CD8-positive, alpha-beta memory T cell (primary cell): ENCODE data around the gene KMT2A. TPM values are rescaled to one million over a fixed set of nuclear protein-coding genes. Genes with fewer than 3 reads are reported as not detected.
"Not testable (repeated sequence)": the region's sequence is repeated elsewhere in the genome, so short reads cannot be mapped to it uniquely, and the experiment has no call there.

Source experiments
- CTCF ChIA-PET: fragments of 350-600 bp; sonication (Branson Sonifier 250); formaldehyde crosslinking; loops from one replicate; lab custom pipeline; 2021; ENCODE audit warnings: antibody characterized with exemption; lab: Charles Lee
- POLR2A ChIA-PET: fragments of 350-600 bp; sonication (Branson Sonifier 250); formaldehyde crosslinking; loops from one replicate; lab custom pipeline; 2021; ENCODE audit warnings: antibody characterized with exemption; lab: Charles Lee
- DNase-seq, 5 donors: peaks; one replicate each; pipeline versions ENCODE4 v3.0.0 to v3.0.0-alpha.2; 2020 to 2022; ENCODE audit warnings: mixed read lengths in 1 of 5
- H3K27ac ChIP-seq: one replicate; pipeline ENCODE4 v1.7.0; 2013; ENCODE audit warnings: low read depth, mild to moderate bottlenecking, low read length, moderate library complexity
- H3K27me3 ChIP-seq: 2 replicates; pipeline ENCODE4 v1.7.0; 2013; ENCODE audit warnings: low read length, mild to moderate bottlenecking; ENCODE audit not compliant: insufficient read depth, poor library complexity, severe bottlenecking
- H3K36me3 ChIP-seq: 2 replicates; pipeline ENCODE4 v1.7.0; 2013; ENCODE audit warnings: mild to moderate bottlenecking, low read length, moderate library complexity; ENCODE audit not compliant: insufficient read depth
- H3K4me1 ChIP-seq: 2 replicates; pipeline ENCODE4 v1.7.0; 2013; ENCODE audit warnings: mild to moderate bottlenecking, low read length, moderate library complexity; ENCODE audit not compliant: insufficient read depth
- H3K4me3 ChIP-seq: 2 replicates; pipeline ENCODE4 v1.7.0; 2013; ENCODE audit warnings: mild to moderate bottlenecking, low read length
- H3K9me3 ChIP-seq: 2 replicates; pipeline ENCODE4 v1.7.0; 2013; ENCODE audit warnings: mild to moderate bottlenecking, low read length
- H3K27ac Mint-ChIP-seq, 8 donors: one replicate each; pipeline ENCODE4 v1.8.0; 2020 to 2021; ENCODE audit warnings: mixed read lengths in 8 of 8, mild to moderate bottlenecking in 6 of 8, inconsistent platforms in 3 of 8, moderate library complexity in 3 of 8
- H3K27me3 Mint-ChIP-seq, 2 donors: one replicate each; pipeline ENCODE4 v1.8.0; 2020 to 2021; ENCODE audit warnings: mixed read lengths in 2 of 2, mild to moderate bottlenecking in 1 of 2, moderate library complexity in 1 of 2
- H3K36me3 Mint-ChIP-seq, 3 donors: one replicate each; pipeline ENCODE4 v1.8.0; 2020 to 2021; ENCODE audit warnings: mixed read lengths in 3 of 3, inconsistent platforms in 1 of 3, mild to moderate bottlenecking in 1 of 3
- H3K4me1 Mint-ChIP-seq, 3 donors: one replicate each; pipeline ENCODE4 v1.8.0; 2020 to 2021; ENCODE audit warnings: mixed read lengths in 3 of 3, inconsistent platforms in 1 of 3, mild to moderate bottlenecking in 1 of 3
- H3K4me3 Mint-ChIP-seq, 7 donors: one replicate each; pipeline ENCODE4 v1.8.0; 2020 to 2021; ENCODE audit warnings: mixed read lengths in 7 of 7, mild to moderate bottlenecking in 6 of 7, moderate library complexity in 4 of 7, inconsistent platforms in 2 of 7
- H3K9me3 Mint-ChIP-seq, 5 donors: one replicate each; pipeline ENCODE4 v1.8.0; 2020 to 2022; ENCODE audit warnings: mixed read lengths in 5 of 5, mild to moderate bottlenecking in 3 of 5, moderate library complexity in 2 of 5, inconsistent platforms in 1 of 5
- polyA plus RNA-seq: library from polyadenylated mRNA; unstranded; fragments of 300-500 nt; fragmentation: Illumina TruSeq; gene quantifications from one replicate; pipeline ENCODE4 v1.2.3, GENCODE V29; 2021
- total RNA-seq, 2 experiments: library from RNA; stranded (reverse); gene quantifications; one replicate each; pipeline ENCODE4 v1.2.3, GENCODE V29; 2021

The KMT2A gene
- total and polyA plus RNA-seq, 3 experiments from 2014 or later = 40.5 to 80.6 (median 80.0) TPM

- Mint-ChIP-seq H3K4me3 (no peak overlapping the region), H3K27me3 (no peaks in the 10 kb centered on the region)
Measured at GRCh38 chr11:118462178-118462577, 25.9 kb downstream of the KMT2A start.

GRCh38 chr11:118468968-118469367 lies 32.7 kb downstream of the KMT2A start:
- Histone ChIP-seq H3K36me3 (peaks cover 24% of the 10 kb centered on the region), H3K4me1 (peaks cover 14% of the 10 kb centered on the region)
- Mint-ChIP-seq H3K4me1 (peaks cover 34 to 65% (median 48%) of the 10 kb centered on the region in 3 donors), H3K4me3 (peak overlapping the region in 1 of 7 donors; percentile 48), H3K36me3 (peaks cover 12 to 57% (median 25%) of the 10 kb centered on the region in 3 donors), H3K27ac (peak overlapping the region in 7 of 8 donors; percentile 47 to 91 (median 63))
- H3K4me3 ChIP-seq, H3K27me3 Mint-ChIP-seq, DNase-seq, H3K9me3 Mint-ChIP-seq, H3K27me3 ChIP-seq, CTCF ChIA-PET, H3K9me3 ChIP-seq, H3K27ac ChIP-seq: not testable (repeated sequence)
- POLR2A ChIA-PET = interaction anchor here (0.6 kb wide), 1 partner anchor 47 kb away, joined by 3 read pairs; no protein-coding TSS in a partner anchor

More at GRCh38 chr11:118462178-118462577, 25.9 kb downstream of the KMT2A start:
- Histone ChIP-seq H3K9me3 (no peaks in the 10 kb centered on the region), H3K4me3 (no peak overlapping the region), H3K4me1 (peaks cover 5% of the 10 kb centered on the region), H3K27ac (no peak overlapping the region), H3K27me3 (no peaks in the 10 kb centered on the region), H3K36me3 (no peaks in the 10 kb centered on the region)
- no peaks in the 10 kb centered on the region for H3K9me3 Mint-ChIP-seq
- peaks cover 42 to 75% (median 49%) of the 10 kb centered on the region in 3 donors for H3K4me1 Mint-ChIP-seq
- no peak for DNase-seq
- no peak overlapping the region for H3K27ac Mint-ChIP-seq
- ChIA-PET CTCF (interaction anchor here (1.0 kb wide), 1 partner anchor 26 kb away, joined by 3 read pairs; no protein-coding TSS in a partner anchor), POLR2A (no interaction called here)
- peaks cover 0 to 43% (median 3%) of the 10 kb centered on the region in 3 donors for H3K36me3 Mint-ChIP-seq

GRCh38 chr11:118471030-118471429 lies 34.7 kb downstream of the KMT2A start:
- Histone ChIP-seq H3K27me3 (no peaks in the 10 kb centered on the region), H3K36me3 (peaks cover 30% of the 10 kb centered on the region), H3K4me3 (no peak overlapping the region), H3K27ac (no peak overlapping the region), H3K9me3 (no peaks in the 10 kb centered on the region), H3K4me1 (peaks cover 14% of the 10 kb centered on the region)
- peak overlapping the region in 6 of 8 donors; percentile 17 to 92 (median 70) for H3K27ac Mint-ChIP-seq
- H3K9me3 Mint-ChIP-seq = no peaks in the 10 kb centered on the region
- ChIA-PET POLR2A (no interaction called here), CTCF (no interaction called here)
- no peak for DNase-seq
- H3K27me3 Mint-ChIP-seq = no peaks in the 10 kb centered on the region
- H3K4me3 Mint-ChIP-seq = no peak overlapping the region
- H3K36me3 Mint-ChIP-seq = peaks cover 16 to 62% (median 29%) of the 10 kb centered on the region in 3 donors
- H3K4me1 Mint-ChIP-seq = peaks cover 39 to 55% (median 53%) of the 10 kb centered on the region in 3 donors

- H3K27ac ChIP-seq = no peak overlapping the region
- Mint-ChIP-seq H3K4me1 (peaks cover 29 to 57% (median 49%) of the 10 kb centered on the region in 3 donors), H3K9me3 (no peaks in the 10 kb centered on the region), H3K27me3 (no peaks in the 10 kb centered on the region), H3K27ac (peak overlapping the region in 5 of 8 donors; percentile 11 to 80 (median 69)), H3K36me3 (peaks cover 21 to 83% (median 42%) of the 10 kb centered on the region in 3 donors), H3K4me3 (no peak overlapping the region)
- H3K27me3 ChIP-seq = no peaks in the 10 kb centered on the region
- DNase-seq = no peak
- H3K36me3 ChIP-seq = peaks cover 45% of the 10 kb centered on the region
- H3K9me3 ChIP-seq = no peaks in the 10 kb centered on the region
- POLR2A ChIA-PET = interaction anchor here (1.4 kb wide), 1 partner anchor 35 kb away, joined by 5 read pairs; no protein-coding TSS in a partner anchor
- H3K4me1 ChIP-seq = peaks cover 2% of the 10 kb centered on the region
- H3K4me3 ChIP-seq = no peak overlapping the region
- CTCF ChIA-PET = no interaction called here
Measured at GRCh38 chr11:118473537-118473936, 37.2 kb downstream of the KMT2A start.

GRCh38 chr11:118476676-118477075 lies 40.4 kb downstream of the KMT2A start:
- H3K27ac Mint-ChIP-seq = peak overlapping the region; percentile 4 to 90 (median 46)
- H3K4me3 ChIP-seq = no peak overlapping the region
- DNase-seq = no peak
- no peaks in the 10 kb centered on the region for H3K9me3 ChIP-seq
- H3K27ac ChIP-seq = no peak overlapping the region
- no peaks in the 10 kb centered on the region for H3K9me3 Mint-ChIP-seq
- CTCF ChIA-PET = interaction anchor here (1.1 kb wide), 1 partner anchor 11 kb away, joined by 3 read pairs; no protein-coding TSS in a partner anchor
- peaks cover 67% of the 10 kb centered on the region for H3K36me3 ChIP-seq
- no peaks in the 10 kb centered on the region for H3K27me3 Mint-ChIP-seq
- H3K4me1 ChIP-seq = no peaks in the 10 kb centered on the region
- no peaks in the 10 kb centered on the region for H3K27me3 ChIP-seq
- POLR2A ChIA-PET = no interaction called here
- peak overlapping the region in 1 of 7 donors; percentile 57 for H3K4me3 Mint-ChIP-seq
- H3K4me1 Mint-ChIP-seq = peaks cover 13 to 36% (median 26%) of the 10 kb centered on the region in 3 donors
- H3K36me3 Mint-ChIP-seq = peaks cover 30 to 86% (median 46%) of the 10 kb centered on the region in 3 donors

- H3K27me3 Mint-ChIP-seq, POLR2A ChIA-PET, H3K27me3 ChIP-seq, DNase-seq, H3K4me3 ChIP-seq, H3K4me3 Mint-ChIP-seq, H3K9me3 Mint-ChIP-seq, H3K27ac ChIP-seq, H3K9me3 ChIP-seq, H3K4me1 ChIP-seq, CTCF ChIA-PET: not testable (repeated sequence)
- Mint-ChIP-seq H3K4me1 (peaks cover 0 to 16% (median 6%) of the 10 kb centered on the region in 3 donors), H3K36me3 (peaks cover 15 to 85% (median 31%) of the 10 kb centered on the region in 3 donors), H3K27ac (peak overlapping the region in 3 of 8 donors; percentile 59 to 81 (median 72))
- peaks cover 72% of the 10 kb centered on the region for H3K36me3 ChIP-seq
Measured at GRCh38 chr11:118481238-118481637, 44.9 kb downstream of the KMT2A start.

GRCh38 chr11:118484405-118484804 lies 48.1 kb downstream of the KMT2A start:
- no peak for DNase-seq
- Histone ChIP-seq H3K4me1 (no peaks in the 10 kb centered on the region), H3K4me3 (no peak overlapping the region), H3K9me3 (no peaks in the 10 kb centered on the region), H3K27ac (no peak overlapping the region), H3K27me3 (no peaks in the 10 kb centered on the region), H3K36me3 (peaks cover 53% of the 10 kb centered on the region)
- Mint-ChIP-seq H3K4me1 (peaks cover 4 to 6% (median 5%) of the 10 kb centered on the region in 3 donors), H3K27ac (peak overlapping the region in 7 of 8 donors; percentile 12 to 80 (median 25)), H3K27me3 (no peaks in the 10 kb centered on the region), H3K9me3 (no peaks in the 10 kb centered on the region), H3K4me3 (no peak overlapping the region), H3K36me3 (peaks cover 10 to 78% (median 23%) of the 10 kb centered on the region in 3 donors)
- CTCF ChIA-PET = no interaction called here
- POLR2A ChIA-PET = no interaction called here

GRCh38 chr11:118485273-118485672 lies 49.0 kb downstream of the KMT2A start:
- peaks cover 4 to 6% (median 5%) of the 10 kb centered on the region in 3 donors for H3K4me1 Mint-ChIP-seq
- H3K36me3 Mint-ChIP-seq = peaks cover 10 to 78% (median 25%) of the 10 kb centered on the region in 3 donors
- no peaks in the 10 kb centered on the region for H3K27me3 Mint-ChIP-seq
- no peak overlapping the region for H3K4me3 ChIP-seq
- H3K9me3 ChIP-seq = no peaks in the 10 kb centered on the region
- no peaks in the 10 kb centered on the region for H3K9me3 Mint-ChIP-seq
- H3K4me3 Mint-ChIP-seq = no peak overlapping the region
- ChIA-PET POLR2A (no interaction called here), CTCF (no interaction called here)
- no peaks in the 10 kb centered on the region for H3K27me3 ChIP-seq
- no peak overlapping the region for H3K27ac ChIP-seq
- H3K27ac Mint-ChIP-seq = peak overlapping the region in 4 of 8 donors; percentile 19 to 69 (median 40)
- H3K4me1 ChIP-seq = no peaks in the 10 kb centered on the region
- H3K36me3 ChIP-seq = peaks cover 54% of the 10 kb centered on the region
- no peak for DNase-seq
